H1 (cell line): Measurements from ENCODE around the gene PGBD4. TPM values are rescaled to one million over a fixed set of nuclear protein-coding genes. Genes with fewer than 3 reads are reported as not detected.

Experiments used
- CTCF ChIA-PET: fragments of 300-600 bp; sonication (Branson Sonifier 250); formaldehyde crosslinking; loops from one replicate; lab custom pipeline; 2021; ENCODE audit not compliant: partially characterized antibody; lab: Charles Lee
- POLR2A ChIA-PET: fragments of 300-600 bp; sonication (Branson Sonifier 250); formaldehyde crosslinking; loops from one replicate; lab custom pipeline; 2021; ENCODE audit warnings: inconsistent platforms; ENCODE audit not compliant: partially characterized antibody; lab: Charles Lee
- DNase-seq, 2 experiments: peaks; one replicate each; pipeline versions ENCODE4 v3.0.0 to v3.0.0-alpha.2; 2010 to 2022; ENCODE audit warnings: low spot score in 2 of 2, low read depth in 1 of 2, mixed read lengths in 1 of 2
- FAIRE-seq: peaks from 2 replicates; lab custom pipeline; 2011; peaks lifted over from hg19 to GRCh38; lab: Jason Lieb, UNC
- H2AFZ ChIP-seq: 2 replicates; pipeline ENCODE4 v1.8.1; 2012; ENCODE audit warnings: low read length, inconsistent platforms
- H2AK5ac ChIP-seq: 2 replicates; pipeline ENCODE4 v1.6.1; 2013; ENCODE audit warnings: low read depth, low read length
- H2BK120ac ChIP-seq: replicated peaks from 2 replicates; pipeline ENCODE3; 2013; ENCODE audit warnings: low read depth, low read length, inconsistent platforms
- H2BK12ac ChIP-seq: 2 replicates; pipeline ENCODE4 v1.6.1; 2013; ENCODE audit warnings: low read depth, low read length
- H2BK15ac ChIP-seq: 2 replicates; pipeline ENCODE4 v1.6.1; 2013; ENCODE audit warnings: low read length
- H2BK20ac ChIP-seq: 2 replicates; pipeline ENCODE4 v1.6.1; 2013; ENCODE audit warnings: low read length
- H2BK5ac ChIP-seq: 2 replicates; pipeline ENCODE4 v1.6.1; 2013; ENCODE audit warnings: low read depth, low read length
- H3K14ac ChIP-seq: 2 replicates; pipeline ENCODE4 v1.6.1; 2013; ENCODE audit warnings: inconsistent platforms; ENCODE audit not compliant: insufficient read length
- H3K18ac ChIP-seq: 2 replicates; pipeline ENCODE4 v1.6.1; 2013; ENCODE audit warnings: low read length; ENCODE audit errors: extremely low read depth
- H3K23ac ChIP-seq: 2 replicates; pipeline ENCODE4 v1.6.1; 2013; ENCODE audit warnings: inconsistent platforms; ENCODE audit not compliant: insufficient read length
- H3K23me2 ChIP-seq: 2 replicates; pipeline ENCODE4 v1.6.1; 2013; ENCODE audit warnings: low read depth, low read length
- H3K27ac ChIP-seq: 2 replicates; pipeline ENCODE4 v1.6.1; 2011; ENCODE audit warnings: low read depth, low read length, inconsistent platforms
- H3K27me3 ChIP-seq, 4 experiments: replicated peaks in 1 of 4; 1 replicate in 1 of 4; 2 replicates in 3 of 4; pipeline versions ENCODE4 v1.6.1 to v1.8.1; 2011 to 2013; ENCODE audit warnings: low read length in 3 of 4, mild to moderate bottlenecking in 3 of 4, inconsistent platforms in 2 of 4, mixed read lengths in 2 of 4, moderate library complexity in 1 of 4; ENCODE audit not compliant: control insufficient read depth in 3 of 4, insufficient read depth in 3 of 4; ENCODE audit errors: extremely low read depth in 1 of 4
- H3K36me3 ChIP-seq, 4 experiments: 2 replicates each; pipeline versions ENCODE4 v1.6.1 to v1.8.1; 2011 to 2013; ENCODE audit warnings: mild to moderate bottlenecking in 4 of 4, low read length in 3 of 4, moderate library complexity in 2 of 4, control low read depth in 1 of 4, inconsistent platforms in 1 of 4; ENCODE audit not compliant: insufficient read depth in 4 of 4, control insufficient read depth in 2 of 4
- H3K4ac ChIP-seq: replicated peaks from 2 replicates; pipeline ENCODE3; 2013; ENCODE audit warnings: low read length, low read depth, mixed read lengths, inconsistent platforms; ENCODE audit not compliant: insufficient read length
- H3K4me1 ChIP-seq, 4 experiments: replicated peaks in 1 of 4; 1 replicate in 1 of 4; 2 replicates in 3 of 4; pipeline versions ENCODE4 v1.6.1 to v1.8.1; 2011 to 2013; ENCODE audit warnings: low read length in 3 of 4, inconsistent platforms in 2 of 4, mixed read lengths in 1 of 4; ENCODE audit not compliant: insufficient read depth in 4 of 4, control insufficient read depth in 3 of 4
- H3K4me2 ChIP-seq, 2 experiments: 2 replicates each; pipeline versions ENCODE4 v1.6.1 to v1.8.1; 2011 to 2013; ENCODE audit warnings: low read depth in 2 of 2, low read length in 2 of 2, control low read depth in 1 of 2, inconsistent platforms in 1 of 2, mild to moderate bottlenecking in 1 of 2; ENCODE audit not compliant: insufficient read depth in 1 of 2
- H3K4me3 ChIP-seq, 4 experiments: fragments of 200-600, 300-600 bp in 1 of 4; sonication (generic), shearing (Covaris generic), sonication (Bioruptor Twin) in 1 of 4; 2 replicates each; pipeline versions ENCODE4 v1.5.1 to v1.8.1; 2011 to 2016; ENCODE audit warnings: low read length in 4 of 4, low read depth in 3 of 4, control low read depth in 2 of 4, inconsistent platforms in 2 of 4, mild to moderate bottlenecking in 2 of 4, mixed read lengths in 1 of 4, moderate library complexity in 1 of 4; ENCODE audit not compliant: insufficient read depth in 2 of 4; ENCODE audit errors: extremely low read depth in 1 of 4
- H3K56ac ChIP-seq: replicated peaks from 2 replicates; pipeline ENCODE3; 2013; ENCODE audit warnings: low read depth, mild to moderate bottlenecking, mixed read lengths, low read length, inconsistent platforms; ENCODE audit not compliant: insufficient read length
- H3K79me1 ChIP-seq: 2 replicates; pipeline ENCODE4 v1.6.1; 2013; ENCODE audit warnings: low read depth, low read length, control low read depth
- H3K79me2 ChIP-seq, 2 experiments: 2 replicates each; pipeline versions ENCODE4 v1.6.1 to v1.8.1; 2012 to 2013; ENCODE audit warnings: low read length in 2 of 2, mild to moderate bottlenecking in 2 of 2, inconsistent platforms in 1 of 2; ENCODE audit not compliant: insufficient read depth in 2 of 2, control insufficient read depth in 1 of 2
- H3K9ac ChIP-seq, 4 experiments: replicated peaks in 1 of 4; 1 replicate in 1 of 4; 2 replicates in 3 of 4; pipeline versions ENCODE4 v1.6.1 to v1.8.1; 2011 to 2013; ENCODE audit warnings: low read depth in 3 of 4, low read length in 3 of 4, control low read depth in 2 of 4, mild to moderate bottlenecking in 2 of 4, moderate library complexity in 2 of 4, inconsistent platforms in 1 of 4; ENCODE audit errors: extremely low read depth in 1 of 4
- H3K9me3 ChIP-seq, 2 experiments: 2 replicates each; pipeline versions ENCODE4 v1.6.1 to v1.8.1; 2012 to 2013; ENCODE audit warnings: mild to moderate bottlenecking in 2 of 2, moderate library complexity in 2 of 2, control low read depth in 1 of 2, inconsistent platforms in 1 of 2, low read depth in 1 of 2, low read length in 1 of 2, mixed read lengths in 1 of 2; ENCODE audit not compliant: insufficient read depth in 2 of 2
- H4K20me1 ChIP-seq, 2 experiments: replicated peaks in 1 of 2; 2 replicates each; pipeline versions ENCODE3 to v1.8.1; 2011 to 2013; ENCODE audit warnings: inconsistent platforms in 2 of 2, low read length in 2 of 2, mild to moderate bottlenecking in 1 of 2; ENCODE audit not compliant: insufficient read depth in 2 of 2, control insufficient read depth in 1 of 2
- H4K5ac ChIP-seq: 2 replicates; pipeline ENCODE4 v1.6.1; 2013; ENCODE audit warnings: low read length, low read depth, mixed read lengths, inconsistent platforms; ENCODE audit not compliant: insufficient read length
- H4K8ac ChIP-seq: 2 replicates; pipeline ENCODE4 v1.8.0; 2013; ENCODE audit warnings: mild to moderate bottlenecking, moderate library complexity, low read length, inconsistent platforms; ENCODE audit not compliant: insufficient read depth; ENCODE audit errors: extremely low read depth
- H4K91ac ChIP-seq: replicated peaks from 2 replicates; pipeline ENCODE3; 2013; ENCODE audit warnings: low read length, mixed read lengths, inconsistent platforms; ENCODE audit not compliant: insufficient read length
- BRCA1 ChIP-seq: IDR thresholded peaks from 2 replicates; pipeline ENCODE4 v1.6.1; 2012; ENCODE audit warnings: low read depth, low read length, improper control_type of control experiment
- CHD1 ChIP-seq: IDR thresholded peaks from 2 replicates; pipeline ENCODE4 v1.6.1; 2012; ENCODE audit warnings: low read depth, low read length, improper control_type of control experiment
- CTBP2 ChIP-seq: IDR thresholded peaks from 2 replicates; pipeline ENCODE4 v1.7.0; 2011; ENCODE audit warnings: borderline replicate concordance, mild to moderate bottlenecking, moderate library complexity, mixed read lengths, low read length; ENCODE audit not compliant: insufficient read depth, insufficient read length
- FOSL1 ChIP-seq: IDR thresholded peaks from 2 replicates; pipeline ENCODE4 v1.6.1; 2011; ENCODE audit warnings: mild to moderate bottlenecking, low read depth, low read length, moderate library complexity; ENCODE audit not compliant: insufficient read depth
- KDM1A ChIP-seq: fragments of 200-600, 300-600 bp; sonication (generic); IDR thresholded peaks from 2 replicates; pipeline ENCODE4 v1.7.1; 2016; ENCODE audit warnings: mild to moderate bottlenecking, low read length, borderline replicate concordance
- KDM4A ChIP-seq: IDR thresholded peaks from one replicate; pipeline ENCODE4 v1.7.1; 2012; ENCODE audit warnings: low read depth, mild to moderate bottlenecking, moderate library complexity, low read length, inconsistent platforms; ENCODE audit not compliant: severe bottlenecking
- MAX ChIP-seq: IDR thresholded peaks from 2 replicates; pipeline ENCODE4 v1.6.1; 2012; ENCODE audit warnings: inconsistent platforms
- POLR2AphosphoS5 ChIP-seq: IDR thresholded peaks from 2 replicates; pipeline ENCODE4 v1.6.1; 2011; ENCODE audit warnings: low read depth, low read length
- RAD21 ChIP-seq, 2 experiments: IDR thresholded peaks in 1 of 2; conservative IDR thresholded peaks in 1 of 2; 2 replicates each; pipeline ENCODE4 v1.6.1; 2011; ENCODE audit warnings: low read depth in 2 of 2, low read length in 2 of 2, improper control_type of control experiment in 1 of 2, inconsistent platforms in 1 of 2, mild to moderate bottlenecking in 1 of 2, moderate library complexity in 1 of 2
- SAP30 ChIP-seq: fragments of 300-600 bp; sonication (generic); IDR thresholded peaks from 2 replicates; pipeline ENCODE4 v1.7.1; 2012; ENCODE audit warnings: low read length, moderate library complexity, mild to moderate bottlenecking, inconsistent platforms; ENCODE audit not compliant: insufficient read depth, insufficient replicate concordance
- SIN3A ChIP-seq, 2 experiments: IDR thresholded peaks in 1 of 2; conservative IDR thresholded peaks in 1 of 2; 2 replicates each; pipeline ENCODE4 v1.6.1; 2011 to 2012; ENCODE audit warnings: low read length in 2 of 2, improper control_type of control experiment in 1 of 2, low read depth in 1 of 2, mild to moderate bottlenecking in 1 of 2
- USF2 ChIP-seq: IDR thresholded peaks from 2 replicates; pipeline ENCODE4 v1.6.1; 2011; ENCODE audit warnings: low read length, improper control_type of control experiment
- WGBS, 2 experiments: shearing (Covaris generic) in 1 of 2; methylation state at CpG; one replicate each; pipeline versions ENCODE4 v1.1.6 to v1.1.7; 2013 to 2015; ENCODE audit warnings: low lambda C conversion rate in 2 of 2, mixed read lengths in 2 of 2, inconsistent platforms in 1 of 2, low coverage in 1 of 2, missing lambda C conversion rate in 1 of 2; ENCODE audit not compliant: insufficient replicate concordance in 2 of 2, insufficient coverage in 1 of 2, insufficient read length in 1 of 2; ENCODE audit errors: extremely low coverage in 1 of 2, missing lambda C conversion rate in 1 of 2; 5-methylcytosine and 5-hydroxymethylcytosine counted together
- polyA plus RNA-seq, 7 experiments: library from polyadenylated mRNA; depleted of rRNA in 3 of 7; stranded (reverse) in 5 of 7; unstranded in 2 of 7; fragments of >200 nt in 5 of 7; fragments of 200-250 nt in 2 of 7; gene quantifications; 1 replicate in 5 of 7; 2 replicates in 1 of 7; 4 replicates in 1 of 7; pipeline versions ENCODE4 v1.2.1 to v1.2.3, GENCODE V29; 2011 to 2013; ENCODE audit warnings: missing spikeins in 2 of 7, mixed read lengths in 2 of 7
- total RNA-seq: library from RNA; stranded (reverse); fragmentation: NEBNext Ultra II Directional; extraction: Animal tissue kit (Norgen Biotek cat#: 25700); gene quantifications from 2 replicates; pipeline ENCODE4 v1.2.1, GENCODE V29; 2021

PGBD4 gene
- total and polyA plus RNA-seq, 2 of the 8 experiments (the other 6 are each of a cell fraction or from before 2014, with no cell fraction given): 0.68 to 0.76 TPM

GRCh38 chr15:34125945-34126344 is 24.1 kb downstream of the PGBD4 start:
- Histone ChIP-seq H2AK5ac (no peak overlapping the region), H2BK12ac (no peak overlapping the region), H4K5ac (no peak overlapping the region), H4K20me1 (no peaks in the 10 kb centered on the region), H3K4me1 (no peaks in the 10 kb centered on the region), H2BK20ac (no peak overlapping the region), H3K27me3 (no peaks in the 10 kb centered on the region), H4K91ac (no peak overlapping the region), H4K8ac (no peak overlapping the region), H3K23me2 (no peaks in the 10 kb centered on the region), H2BK15ac (no peak overlapping the region), H3K4ac (no peak overlapping the region), H3K9me3 (no peaks in the 10 kb centered on the region), H3K4me3 (no peak overlapping the region), H2BK5ac (no peak overlapping the region), H3K4me2 (no peak overlapping the region), H3K36me3 (no peaks in the 10 kb centered on the region), H3K23ac (no peak overlapping the region), H3K9ac (no peak overlapping the region), H3K79me2 (no peaks in the 10 kb centered on the region), H3K27ac (no peak overlapping the region), H2AFZ (no peak overlapping the region), H2BK120ac (no peak overlapping the region), H3K56ac (no peak overlapping the region), H3K18ac (no peak overlapping the region), H3K14ac (no peak overlapping the region), H3K79me1 (no peaks in the 10 kb centered on the region)
- CTCF ChIA-PET: interaction anchor here (1.8 to 4.3 kb wide), 2 partner anchors 16 to 63 kb away, joined by 3 to 33 read pairs; no protein-coding TSS in a partner anchor
- WGBS, 2 experiments: 63% methylated on average over 1 of the region's 1 CpG; no CpG with 5 or more reads in 1 of the 2 experiments
- FAIRE-seq (no peak), DNase-seq (no peak)
- POLR2A ChIA-PET: interaction anchor here (0.6 to 1.6 kb wide), 6 partner anchors 9 to 87 kb away, joined by 3 to 7 read pairs (median 3); no protein-coding TSS in a partner anchor
- no peak for TF ChIP-seq SAP30
- TF ChIP-seq POLR2AphosphoS5: no peak
- TF ChIP-seq MAX: no peak
- no peak for TF ChIP-seq CTBP2
- no peak for TF ChIP-seq KDM1A
- TF ChIP-seq FOSL1: no peak
- no peak for TF ChIP-seq KDM4A
- no peak for TF ChIP-seq USF2
- no peak for TF ChIP-seq CHD1
- TF ChIP-seq RAD21 (IDR thresholded peaks at IDR 0.05 in 1 of 2, conservative IDR thresholded peaks at IDR 0.05 in 1 of 2; ENCODE audit: low read depth in 2 of 2, low read length in 2 of 2): no peak
- no peak for TF ChIP-seq SIN3A (conservative IDR thresholded peaks at IDR 0.05 in 1 of 2, IDR thresholded peaks at IDR 0.05 in 1 of 2; ENCODE audit: low read depth in 1 of 2, low read length in 2 of 2)
- no peak for TF ChIP-seq BRCA1
